Body of pancreas (tissue), 4 donors: Measurements from ENCODE around the gene HECTD2. TPM values are rescaled to one million over a fixed set of nuclear protein-coding genes. Genes with fewer than 3 reads are reported as not detected.

Experiments
- ATAC-seq: fragments of 150-250 bp; one replicate; pipeline ENCODE4 v1.9.1; 2016
- DNase-seq, 4 donors: peaks; one replicate each; pipeline ENCODE4 v3.0.0-alpha.2; 2019
- H3K27ac ChIP-seq, 4 donors: fragments of 200-600 bp; sonication (generic); 1 replicate in 3 of 4; 2 replicates in 1 of 4; pipeline versions ENCODE4 v1.5.1 to v1.6.1; 2016 to 2019; ENCODE audit warnings: mild to moderate bottlenecking in 1 of 4, mixed read lengths in 1 of 4, moderate library complexity in 1 of 4
- H3K27me3 ChIP-seq, 2 donors: fragments of 200-600 bp; sonication (generic); one replicate each; pipeline ENCODE4 v1.6.0; 2016; ENCODE audit warnings: mild to moderate bottlenecking in 1 of 2
- H3K36me3 ChIP-seq, 2 donors: fragments of 200-600 bp; sonication (generic); replicated peaks in 1 of 2; 2 replicates each; pipeline ENCODE4 v1.5.1; 2016; ENCODE audit warnings: low read depth in 2 of 2; ENCODE audit not compliant: insufficient read depth in 1 of 2
- H3K4me1 ChIP-seq: fragments of 200-600 bp; sonication (generic); one replicate; pipeline ENCODE4 v1.6.0; 2016
- H3K4me3 ChIP-seq, 2 donors: fragments of 200-600 bp; sonication (generic); 1 replicate in 1 of 2; 2 replicates in 1 of 2; pipeline ENCODE4 v1.5.1; 2016 to 2019
- H3K9me3 ChIP-seq, 3 donors: fragments of 200-600 bp; sonication (generic); 1 replicate in 2 of 3; 2 replicates in 1 of 3; pipeline ENCODE4 v1.5.1; 2016
- CTCF ChIP-seq, 7 experiments: fragments of 450-650 bp in 4 of 7; fragments of 200-600 bp in 3 of 7; sonication (generic) in 3 of 7; IDR thresholded peaks; one replicate each; pipeline ENCODE4 v1.5.1; 2016 to 2019; ENCODE audit warnings: antibody characterized with exemption in 7 of 7
- POLR2A ChIP-seq, 3 donors: fragments of 450-650 bp; IDR thresholded peaks; one replicate each; pipeline ENCODE4 v1.6.1; 2016; ENCODE audit warnings: antibody characterized with exemption in 3 of 3, mild to moderate bottlenecking in 2 of 3
- WGBS, 2 donors: methylation state at CpG; one replicate each; pipeline ENCODE4 v1.1.5; 2017; 5-methylcytosine and 5-hydroxymethylcytosine counted together
- intact Hi-C: fragments of 100-400 bp; cut with DNase I; formaldehyde crosslinking; loops from one replicate; pipeline ENCODE4 v1.15.1; 2023
- total RNA-seq, 2 donors: library from RNA; depleted of rRNA; stranded (reverse); fragments of >200 nt; gene quantifications; one replicate each; pipeline ENCODE4 v1.1.0, GENCODE V29; 2016

HECTD2 gene
- total RNA-seq, 2 donors from 2014 or later: 10.2 to 13.0 TPM

- no peak for TF ChIP-seq CTCF (IDR thresholded peaks at IDR 0.05)
- no peak for TF ChIP-seq POLR2A (IDR thresholded peaks at IDR 0.05)
- intact Hi-C loops: no loop called here
- 84 to 85% methylated on average over 5 of the region's 5 CpGs for WGBS, 2 donors
- H3K9me3 ChIP-seq: no peaks in the 10 kb centered on the region
- DNase-seq: no peak
- peak overlapping the region in 1 of 4 donors; percentile 47 for H3K27ac ChIP-seq
- no peaks in the 10 kb centered on the region for H3K36me3 ChIP-seq
- H3K4me3 ChIP-seq: no peak overlapping the region
- no peak for ATAC-seq
- no peaks in the 10 kb centered on the region for H3K27me3 ChIP-seq
- H3K4me1 ChIP-seq: peaks cover 25% of the 10 kb centered on the region
Observed at GRCh38 chr10:91511549-91512330, 101.6 kb downstream of the HECTD2 start.

GRCh38 chr10:91512458-91512857 is 102.3 kb downstream of the HECTD2 start:
- Histone ChIP-seq H3K27ac (peak overlapping the region in 2 of 4 donors; percentile 30 to 47), H3K36me3 (no peaks in the 10 kb centered on the region), H3K4me1 (peaks cover 25% of the 10 kb centered on the region), H3K27me3 (no peaks in the 10 kb centered on the region), H3K4me3 (no peak overlapping the region), H3K9me3 (no peaks in the 10 kb centered on the region)
- DNase-seq (no peak), ATAC-seq (no peak)
- intact Hi-C loops: no loop called here
- TF ChIP-seq CTCF (IDR thresholded peaks at IDR 0.05): no peak
- TF ChIP-seq POLR2A (IDR thresholded peaks at IDR 0.05): no peak
- WGBS, 2 donors: 18 to 34% methylated on average over 1 of the region's 1 CpG

- Histone ChIP-seq H3K36me3 (no peaks in the 10 kb centered on the region), H3K4me1 (peaks cover 25% of the 10 kb centered on the region), H3K4me3 (no peak overlapping the region), H3K27me3 (no peaks in the 10 kb centered on the region), H3K27ac (peak overlapping the region in 2 of 4 donors; percentile 13 to 47), H3K9me3 (no peaks in the 10 kb centered on the region)
- ATAC-seq (peak; percentile 42), DNase-seq (no peak)
- intact Hi-C loops: no loop called here
- TF ChIP-seq CTCF (IDR thresholded peaks at IDR 0.05): no peak
- no peak for TF ChIP-seq POLR2A (IDR thresholded peaks at IDR 0.05)
- 20 to 24% methylated on average over 2 of the region's 2 CpGs for WGBS, 2 donors
Observed at GRCh38 chr10:91513598-91514424, 103.7 kb downstream of the HECTD2 start.

GRCh38 chr10:91514787-91515186 is 104.6 kb downstream of the HECTD2 start:
- H3K36me3 ChIP-seq: no peaks in the 10 kb centered on the region
- H3K27ac ChIP-seq: no peak overlapping the region
- TF ChIP-seq CTCF (IDR thresholded peaks at IDR 0.05) (no peak), POLR2A (IDR thresholded peaks at IDR 0.05) (no peak)
- DNase-seq (no peak), ATAC-seq (no peak)
- WGBS, 2 donors: 88 to 94% methylated on average over 1 of the region's 1 CpG
- H3K9me3 ChIP-seq: no peaks in the 10 kb centered on the region
- H3K4me3 ChIP-seq: no peak overlapping the region
- intact Hi-C loops: no loop called here
- H3K4me1 ChIP-seq: peaks cover 32% of the 10 kb centered on the region
- no peaks in the 10 kb centered on the region for H3K27me3 ChIP-seq
